ENCODE results near the gene TANC2.

DNA sequence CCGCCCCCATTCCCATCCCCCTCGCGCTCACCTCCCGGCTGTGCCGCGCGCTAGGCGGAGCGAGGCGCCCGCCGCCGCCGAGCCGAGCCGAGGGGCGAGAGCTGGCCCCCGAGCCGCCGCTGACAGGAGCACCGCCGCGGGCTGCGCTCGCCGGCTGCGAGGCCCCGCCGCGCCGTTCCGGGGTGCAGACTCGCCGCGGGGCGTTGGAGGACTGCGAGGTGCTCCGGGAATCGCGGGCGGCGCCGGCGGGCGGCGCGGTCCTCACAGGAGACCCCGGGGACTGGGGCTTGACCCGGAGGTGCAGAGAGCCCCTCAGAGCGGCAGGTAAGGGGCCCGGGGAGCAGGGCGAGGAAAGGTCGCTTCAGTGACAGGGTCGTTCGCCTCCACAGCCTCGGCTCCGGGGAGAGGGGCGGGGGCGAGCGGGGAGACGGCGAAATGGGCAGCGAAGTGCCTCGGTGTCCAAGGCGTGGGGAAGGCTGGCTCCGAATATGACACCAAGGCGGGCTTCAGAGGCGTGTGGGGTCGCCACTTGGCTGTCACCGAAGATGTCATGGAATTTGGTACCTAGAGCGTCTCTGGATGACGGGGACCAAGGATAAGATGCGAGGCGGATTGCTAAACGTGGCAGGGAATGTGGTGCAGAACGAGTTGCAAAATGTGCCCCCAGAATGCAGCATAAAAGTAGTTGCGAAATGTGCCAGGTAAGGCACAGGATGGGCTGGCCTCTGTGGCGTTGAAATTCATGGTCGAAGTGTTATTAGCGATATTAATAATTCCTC is 580 bp downstream of the TANC2 start:
- TF ChIP-seq EZH2 (IDR thresholded peaks at IDR 0.05), result no peak
- no peak for TF ChIP-seq RAD21 (IDR thresholded peaks at IDR 0.05; ENCODE audit: low read depth)
- TF ChIP-seq, protein P1, sequence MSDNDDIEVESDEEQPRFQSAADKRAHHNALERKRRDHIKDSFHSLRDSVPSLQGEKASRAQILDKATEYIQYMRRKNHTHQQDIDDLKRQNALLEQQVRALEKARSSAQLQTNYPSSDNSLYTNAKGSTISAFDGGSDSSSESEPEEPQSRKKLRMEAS (IDR thresholded peaks at IDR 0.05), result peak; percentile 50; the same call in 1 of the 2 replicates
- TF ChIP-seq, protein P2, sequence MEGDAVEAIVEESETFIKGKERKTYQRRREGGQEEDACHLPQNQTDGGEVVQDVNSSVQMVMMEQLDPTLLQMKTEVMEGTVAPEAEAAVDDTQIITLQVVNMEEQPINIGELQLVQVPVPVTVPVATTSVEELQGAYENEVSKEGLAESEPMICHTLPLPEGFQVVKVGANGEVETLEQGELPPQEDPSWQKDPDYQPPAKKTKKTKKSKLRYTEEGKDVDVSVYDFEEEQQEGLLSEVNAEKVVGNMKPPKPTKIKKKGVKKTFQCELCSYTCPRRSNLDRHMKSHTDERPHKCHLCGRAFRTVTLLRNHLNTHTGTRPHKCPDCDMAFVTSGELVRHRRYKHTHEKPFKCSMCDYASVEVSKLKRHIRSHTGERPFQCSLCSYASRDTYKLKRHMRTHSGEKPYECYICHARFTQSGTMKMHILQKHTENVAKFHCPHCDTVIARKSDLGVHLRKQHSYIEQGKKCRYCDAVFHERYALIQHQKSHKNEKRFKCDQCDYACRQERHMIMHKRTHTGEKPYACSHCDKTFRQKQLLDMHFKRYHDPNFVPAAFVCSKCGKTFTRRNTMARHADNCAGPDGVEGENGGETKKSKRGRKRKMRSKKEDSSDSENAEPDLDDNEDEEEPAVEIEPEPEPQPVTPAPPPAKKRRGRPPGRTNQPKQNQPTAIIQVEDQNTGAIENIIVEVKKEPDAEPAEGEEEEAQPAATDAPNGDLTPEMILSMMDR (IDR thresholded peaks at IDR 0.05 in 2 of 3, conservative IDR thresholded peaks at IDR 0.05 in 1 of 3; ENCODE audit: borderline replicate concordance in 1 of 3, insufficient read depth in 1 of 3, low read depth in 2 of 3, low read length in 2 of 3), result no peak
- TF ChIP-seq POLR2A (IDR thresholded peaks at IDR 0.05; ENCODE audit: borderline replicate concordance, extremely low read depth, insufficient read depth, insufficient read length), result peak; percentile 26
- TF ChIP-seq, protein P3, sequence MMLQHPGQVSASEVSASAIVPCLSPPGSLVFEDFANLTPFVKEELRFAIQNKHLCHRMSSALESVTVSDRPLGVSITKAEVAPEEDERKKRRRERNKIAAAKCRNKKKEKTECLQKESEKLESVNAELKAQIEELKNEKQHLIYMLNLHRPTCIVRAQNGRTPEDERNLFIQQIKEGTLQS (IDR thresholded peaks at IDR 0.05), result no peak
- TF ChIP-seq CEBPB (IDR thresholded peaks at IDR 0.05; ENCODE audit: low read depth), result peak; percentile 83
- TF ChIP-seq, protein P4, sequence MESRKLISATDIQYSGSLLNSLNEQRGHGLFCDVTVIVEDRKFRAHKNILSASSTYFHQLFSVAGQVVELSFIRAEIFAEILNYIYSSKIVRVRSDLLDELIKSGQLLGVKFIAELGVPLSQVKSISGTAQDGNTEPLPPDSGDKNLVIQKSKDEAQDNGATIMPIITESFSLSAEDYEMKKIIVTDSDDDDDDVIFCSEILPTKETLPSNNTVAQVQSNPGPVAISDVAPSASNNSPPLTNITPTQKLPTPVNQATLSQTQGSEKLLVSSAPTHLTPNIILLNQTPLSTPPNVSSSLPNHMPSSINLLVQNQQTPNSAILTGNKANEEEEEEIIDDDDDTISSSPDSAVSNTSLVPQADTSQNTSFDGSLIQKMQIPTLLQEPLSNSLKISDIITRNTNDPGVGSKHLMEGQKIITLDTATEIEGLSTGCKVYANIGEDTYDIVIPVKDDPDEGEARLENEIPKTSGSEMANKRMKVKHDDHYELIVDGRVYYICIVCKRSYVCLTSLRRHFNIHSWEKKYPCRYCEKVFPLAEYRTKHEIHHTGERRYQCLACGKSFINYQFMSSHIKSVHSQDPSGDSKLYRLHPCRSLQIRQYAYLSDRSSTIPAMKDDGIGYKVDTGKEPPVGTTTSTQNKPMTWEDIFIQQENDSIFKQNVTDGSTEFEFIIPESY (IDR thresholded peaks at IDR 0.05; ENCODE audit: extremely low read depth, insufficient replicate concordance, low read length), result no peak
- TF ChIP-seq POLR2AphosphoS5 (IDR thresholded peaks at IDR 0.05; ENCODE audit: low read depth, low read length), result peak; percentile 25; the same call in 1 of the 2 replicates
- TF ChIP-seq, protein P5, sequence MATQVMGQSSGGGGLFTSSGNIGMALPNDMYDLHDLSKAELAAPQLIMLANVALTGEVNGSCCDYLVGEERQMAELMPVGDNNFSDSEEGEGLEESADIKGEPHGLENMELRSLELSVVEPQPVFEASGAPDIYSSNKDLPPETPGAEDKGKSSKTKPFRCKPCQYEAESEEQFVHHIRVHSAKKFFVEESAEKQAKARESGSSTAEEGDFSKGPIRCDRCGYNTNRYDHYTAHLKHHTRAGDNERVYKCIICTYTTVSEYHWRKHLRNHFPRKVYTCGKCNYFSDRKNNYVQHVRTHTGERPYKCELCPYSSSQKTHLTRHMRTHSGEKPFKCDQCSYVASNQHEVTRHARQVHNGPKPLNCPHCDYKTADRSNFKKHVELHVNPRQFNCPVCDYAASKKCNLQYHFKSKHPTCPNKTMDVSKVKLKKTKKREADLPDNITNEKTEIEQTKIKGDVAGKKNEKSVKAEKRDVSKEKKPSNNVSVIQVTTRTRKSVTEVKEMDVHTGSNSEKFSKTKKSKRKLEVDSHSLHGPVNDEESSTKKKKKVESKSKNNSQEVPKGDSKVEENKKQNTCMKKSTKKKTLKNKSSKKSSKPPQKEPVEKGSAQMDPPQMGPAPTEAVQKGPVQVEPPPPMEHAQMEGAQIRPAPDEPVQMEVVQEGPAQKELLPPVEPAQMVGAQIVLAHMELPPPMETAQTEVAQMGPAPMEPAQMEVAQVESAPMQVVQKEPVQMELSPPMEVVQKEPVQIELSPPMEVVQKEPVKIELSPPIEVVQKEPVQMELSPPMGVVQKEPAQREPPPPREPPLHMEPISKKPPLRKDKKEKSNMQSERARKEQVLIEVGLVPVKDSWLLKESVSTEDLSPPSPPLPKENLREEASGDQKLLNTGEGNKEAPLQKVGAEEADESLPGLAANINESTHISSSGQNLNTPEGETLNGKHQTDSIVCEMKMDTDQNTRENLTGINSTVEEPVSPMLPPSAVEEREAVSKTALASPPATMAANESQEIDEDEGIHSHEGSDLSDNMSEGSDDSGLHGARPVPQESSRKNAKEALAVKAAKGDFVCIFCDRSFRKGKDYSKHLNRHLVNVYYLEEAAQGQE (IDR thresholded peaks at IDR 0.05; ENCODE audit: low read depth), result no peak

Data from HCT116 (cell line).